ENCODE data around the gene MINK1.
A peak's percentile ranks its signal among the peaks of the same experiment; 100 is the strongest.

Gene MINK1

GRCh38 chr17:4833178-4833940 lies at the start of gene MINK1:
Gene MINK1 (plus strand): TSS chr17:4833340. CDS start chr17:4833584, 244 bp downstream.
- DNase-seq, result peak; percentile 94

GRCh38 chr17:4785311-4786105 lies 47.6 kb upstream of the MINK1 start:
- DNase-seq, result no peak

- no peak for DNase-seq
Measured at GRCh38 chr17:4786106-4786511, 47.0 kb upstream of the MINK1 start, which contains the start of gene VMO1. Gene VMO1 (minus strand): TSS chr17:4786364. CDS start chr17:4786352, 12 bp downstream.

- no peak for DNase-seq
Measured at GRCh38 chr17:4786516-4786915, 46.6 kb upstream of the MINK1 start.

GRCh38 chr17:4788159-4788806 lies 44.9 kb upstream of the MINK1 start:
- no peak for DNase-seq

GRCh38 chr17:4788807-4789700 lies 44.1 kb upstream of the MINK1 start, which contains the start of gene GLTPD2:
Gene GLTPD2 (plus strand): TSS chr17:4788964. CDS start chr17:4789012, 48 bp downstream.
- DNase-seq, result no peak

GRCh38 chr17:4789701-4789950 lies 43.5 kb upstream of the MINK1 start:
- DNase-seq, result no peak

GRCh38 chr17:4789951-4790704 lies 43.0 kb upstream of the MINK1 start:
- peak; percentile 81 to 84 for DNase-seq

GRCh38 chr17:4790705-4791088 lies 42.4 kb upstream of the MINK1 start:
- DNase-seq, result no peak

GRCh38 chr17:4795168-4795567 lies 38.0 kb upstream of the MINK1 start:
- no peak for DNase-seq

- DNase-seq, result no peak
Measured at GRCh38 chr17:4796552-4796920, 36.6 kb upstream of the MINK1 start.

- DNase-seq, result no peak
Measured at GRCh38 chr17:4800462-4801196, 32.5 kb upstream of the MINK1 start.

GRCh38 chr17:4802228-4802627 lies 30.9 kb upstream of the MINK1 start, which contains the start of gene C17orf114:
Gene C17orf114 (minus strand): TSS chr17:4802328.
- no peak for DNase-seq

GRCh38 chr17:4806456-4806776 lies 26.7 kb upstream of the MINK1 start:
- no peak for DNase-seq

GRCh38 chr17:4806777-4807604 lies 26.1 kb upstream of the MINK1 start, which contains the start of gene PLD2:
Gene PLD2 (plus strand): TSS chr17:4807152. CDS start chr17:4807773, 621 bp downstream.
- DNase-seq, result peak; percentile 84 to 88

GRCh38 chr17:4807605-4808377 lies 25.3 kb upstream of the MINK1 start:
- DNase-seq, result no peak

- DNase-seq, result no peak
Measured at GRCh38 chr17:4808378-4808767, 24.8 kb upstream of the MINK1 start.

GRCh38 chr17:4810696-4811290 lies 22.3 kb upstream of the MINK1 start:
- no peak for DNase-seq

- no peak for DNase-seq
Measured at GRCh38 chr17:4811471-4811870, 21.7 kb upstream of the MINK1 start.

All from CD4-positive, alpha-beta T cell treated with Interleukin-4 for 1 hour (primary cell).